Chondrocyte (in vitro differentiated cells): ENCODE measurements around the gene STOML3. TPM values are rescaled to one million over a fixed set of nuclear protein-coding genes. Genes with fewer than 3 reads are reported as not detected.

ENCODE experiments used
- DNase-seq: peaks from one replicate; pipeline ENCODE4 v3.0.0; 2021; ENCODE audit warnings: mixed read lengths, low spot score
- H3K27ac Mint-ChIP-seq: one replicate; pipeline ENCODE4 v1.8.0; 2021; ENCODE audit warnings: mild to moderate bottlenecking, moderate library complexity, mixed read lengths; ENCODE audit not compliant: unreplicated experiment
- H3K27me3 Mint-ChIP-seq: 2 replicates; pipeline ENCODE4 v1.8.0; 2021; ENCODE audit warnings: low read depth, mixed read lengths
- H3K36me3 Mint-ChIP-seq: 2 replicates; pipeline ENCODE4 v1.8.0; 2021; ENCODE audit warnings: low read depth, mixed read lengths
- H3K4me1 Mint-ChIP-seq: 2 replicates; pipeline ENCODE4 v1.8.0; 2021; ENCODE audit warnings: low read depth, mild to moderate bottlenecking, mixed read lengths
- H3K4me3 Mint-ChIP-seq: one replicate; pipeline ENCODE4 v1.8.0; 2021; ENCODE audit warnings: mild to moderate bottlenecking, moderate library complexity, mixed read lengths; ENCODE audit not compliant: unreplicated experiment
- H3K9me3 Mint-ChIP-seq: 2 replicates; pipeline ENCODE4 v1.8.0; 2021; ENCODE audit warnings: low read depth, mixed read lengths
- total RNA-seq: library from RNA; stranded (reverse); gene quantifications from 3 replicates; pipeline ENCODE4 v1.2.1, GENCODE V29; 2021
- TF ChIP-seq, protein P1 (sequence below): fragments of 200-600 bp; sonication (generic); IDR thresholded peaks from 2 replicates; pipeline ENCODE4 v1.5.0; 2021; ENCODE audit warnings: antibody characterized with exemption, mild to moderate bottlenecking, moderate library complexity

Gene STOML3
- total RNA-seq, 1 donor from 2014 or later = not detected

- no peak for DNase-seq
- Mint-ChIP-seq H3K36me3 (no peaks in the 10 kb centered on the region), H3K4me3 (no peak overlapping the region), H3K9me3 (peaks cover 2% of the 10 kb centered on the region), H3K4me1 (no peaks in the 10 kb centered on the region), H3K27me3 (no peaks in the 10 kb centered on the region), H3K27ac (no peak overlapping the region)
- TF ChIP-seq, protein P1, sequence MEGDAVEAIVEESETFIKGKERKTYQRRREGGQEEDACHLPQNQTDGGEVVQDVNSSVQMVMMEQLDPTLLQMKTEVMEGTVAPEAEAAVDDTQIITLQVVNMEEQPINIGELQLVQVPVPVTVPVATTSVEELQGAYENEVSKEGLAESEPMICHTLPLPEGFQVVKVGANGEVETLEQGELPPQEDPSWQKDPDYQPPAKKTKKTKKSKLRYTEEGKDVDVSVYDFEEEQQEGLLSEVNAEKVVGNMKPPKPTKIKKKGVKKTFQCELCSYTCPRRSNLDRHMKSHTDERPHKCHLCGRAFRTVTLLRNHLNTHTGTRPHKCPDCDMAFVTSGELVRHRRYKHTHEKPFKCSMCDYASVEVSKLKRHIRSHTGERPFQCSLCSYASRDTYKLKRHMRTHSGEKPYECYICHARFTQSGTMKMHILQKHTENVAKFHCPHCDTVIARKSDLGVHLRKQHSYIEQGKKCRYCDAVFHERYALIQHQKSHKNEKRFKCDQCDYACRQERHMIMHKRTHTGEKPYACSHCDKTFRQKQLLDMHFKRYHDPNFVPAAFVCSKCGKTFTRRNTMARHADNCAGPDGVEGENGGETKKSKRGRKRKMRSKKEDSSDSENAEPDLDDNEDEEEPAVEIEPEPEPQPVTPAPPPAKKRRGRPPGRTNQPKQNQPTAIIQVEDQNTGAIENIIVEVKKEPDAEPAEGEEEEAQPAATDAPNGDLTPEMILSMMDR = no peak
Observed at GRCh38 chr13:38993381-38993780, 2.8 kb upstream of the STOML3 start.

- no peak overlapping the region for H3K27ac Mint-ChIP-seq
- peaks cover 5% of the 10 kb centered on the region for H3K27me3 Mint-ChIP-seq
- DNase-seq = no peak
- TF ChIP-seq, protein P1 = no peak
- H3K36me3 Mint-ChIP-seq = peaks cover 4% of the 10 kb centered on the region
- peaks cover 15% of the 10 kb centered on the region for H3K4me1 Mint-ChIP-seq
- H3K9me3 Mint-ChIP-seq = peaks cover 9% of the 10 kb centered on the region
- H3K4me3 Mint-ChIP-seq = no peak overlapping the region
Observed at GRCh38 chr13:38981096-38981495, 9.5 kb downstream of the STOML3 start.

DNA sequence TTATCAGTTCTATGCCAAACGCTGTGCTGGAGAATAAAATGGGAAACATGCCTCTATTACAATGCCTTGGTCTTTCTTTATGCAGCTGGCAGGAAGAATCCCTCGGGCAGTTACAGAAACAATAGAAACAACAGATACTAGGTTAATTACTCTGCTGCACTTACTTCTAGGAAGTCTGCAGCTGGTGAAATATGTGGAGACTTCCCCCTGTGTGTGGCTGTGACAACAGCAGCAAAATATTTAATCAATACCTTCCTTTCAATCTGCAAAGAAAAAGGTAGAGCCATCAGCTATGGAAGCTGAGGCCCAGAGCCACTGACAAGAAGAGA lies 9.9 kb downstream of the STOML3 start:
- Mint-ChIP-seq H3K4me1 (peaks cover 15% of the 10 kb centered on the region), H3K27ac (no peak overlapping the region), H3K9me3 (peaks cover 9% of the 10 kb centered on the region), H3K27me3 (peaks cover 5% of the 10 kb centered on the region), H3K36me3 (peaks cover 4% of the 10 kb centered on the region), H3K4me3 (no peak overlapping the region)
- TF ChIP-seq, protein P1 = no peak
- DNase-seq = no peak

DNA sequence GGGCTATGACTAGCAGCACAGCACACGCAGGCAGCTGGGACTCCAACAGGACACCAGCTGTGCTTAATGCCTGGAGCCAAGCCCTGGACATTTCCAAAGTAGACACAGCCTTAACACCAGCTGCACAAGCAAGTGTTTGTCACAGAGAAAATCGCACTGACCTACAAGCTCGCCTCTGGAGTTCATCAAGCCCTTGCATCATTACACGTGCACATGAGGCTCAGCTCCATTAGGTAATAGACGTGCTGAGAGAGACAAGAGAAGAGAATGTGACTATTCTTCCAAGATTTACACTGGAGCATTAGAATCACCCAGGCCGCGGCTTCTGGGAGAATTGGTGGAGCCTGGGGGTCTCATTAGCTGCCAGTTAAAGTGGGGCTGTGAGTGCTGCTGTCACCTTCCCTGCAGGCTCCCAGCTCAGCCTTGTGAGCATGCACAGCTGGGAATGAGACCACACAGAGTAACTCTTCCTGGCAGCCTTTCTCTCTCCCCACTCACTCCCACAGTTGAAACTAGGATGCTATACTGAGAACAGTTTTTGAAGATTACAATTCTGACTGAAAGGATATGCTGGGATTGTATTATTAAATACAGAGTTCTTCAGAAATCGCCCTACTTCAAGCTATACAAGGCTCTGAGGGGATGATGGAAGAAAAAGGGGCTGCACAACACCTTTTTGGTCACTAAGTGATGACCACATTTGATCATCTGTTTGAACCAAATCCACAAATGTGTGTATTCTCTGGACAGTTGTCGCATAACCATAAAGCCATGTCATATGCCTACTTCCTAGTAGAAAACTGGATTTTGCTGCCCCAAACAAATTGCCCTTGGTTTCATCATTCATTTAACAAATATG lies 10.5 kb downstream of the STOML3 start:
- Mint-ChIP-seq H3K27ac (no peak overlapping the region), H3K27me3 (peaks cover 5% of the 10 kb centered on the region)
- TF ChIP-seq, protein P1 = no peak

DNA sequence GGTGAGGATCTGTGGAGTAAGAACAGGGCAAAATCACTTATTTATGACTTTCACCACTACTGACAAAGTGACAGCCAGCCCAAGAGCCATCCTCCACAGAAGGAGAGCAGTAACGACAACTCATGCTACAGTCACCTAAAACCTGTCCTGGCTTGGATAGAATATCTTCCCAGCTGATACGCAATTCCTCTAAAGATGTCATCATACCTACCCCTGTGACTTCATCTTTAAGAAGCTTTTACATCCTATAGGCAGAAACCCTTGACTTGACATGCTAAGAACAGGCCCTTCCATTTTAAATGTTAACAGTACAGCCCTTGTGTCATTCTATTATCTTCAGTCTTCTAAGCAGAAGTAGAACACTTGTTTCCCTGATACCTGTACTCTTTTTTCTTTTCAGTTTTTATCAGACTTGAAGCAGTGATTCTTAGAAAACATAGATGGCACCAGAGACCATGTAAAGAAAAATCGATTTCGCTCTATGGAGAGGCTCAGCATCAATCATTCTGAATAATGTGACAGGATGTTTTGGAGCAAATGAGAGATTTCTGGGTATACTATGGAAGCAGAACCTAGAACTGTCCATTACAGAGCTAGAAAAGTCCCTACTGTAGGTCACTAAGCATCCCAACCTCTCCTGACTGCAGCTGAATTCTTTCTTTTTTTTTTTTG lies 20.1 kb downstream of the STOML3 start:
- H3K27ac Mint-ChIP-seq = no peak overlapping the region
- TF ChIP-seq, protein P1 = peak; percentile 41
- H3K4me3 Mint-ChIP-seq = no peak overlapping the region

More for the DNA sequence above, 10.5 kb downstream of the STOML3 start:
- Mint-ChIP-seq H3K9me3 (peaks cover 9% of the 10 kb centered on the region), H3K36me3 (peaks cover 4% of the 10 kb centered on the region), H3K4me1 (peaks cover 15% of the 10 kb centered on the region), H3K4me3 (no peak overlapping the region)
- DNase-seq = no peak

More for the DNA sequence above, 20.1 kb downstream of the STOML3 start:
- Mint-ChIP-seq H3K4me1 (no peaks in the 10 kb centered on the region), H3K9me3 (no peaks in the 10 kb centered on the region), H3K27me3 (peaks cover 3% of the 10 kb centered on the region), H3K36me3 (no peaks in the 10 kb centered on the region)
- no peak for DNase-seq
